ENCODE results near the gene CLASP2.

GRCh38 chr3:33642806-33643205 is 75.2 kb downstream of the CLASP2 start:
- TF ChIP-seq RFX5 (IDR thresholded peaks at IDR 0.05; ENCODE audit: low read depth, low read length) (no peak), CTCF (conservative IDR thresholded peaks at IDR 0.05; ENCODE audit: low read depth, low read length) (no peak), FOS (IDR thresholded peaks at IDR 0.05; ENCODE audit: low read depth, low read length) (no peak), USF2 (IDR thresholded peaks at IDR 0.05; ENCODE audit: low read depth, low read length) (no peak), POLR2A (IDR thresholded peaks at IDR 0.05; ENCODE audit: low read depth, low read length) (no peak), CEBPB (IDR thresholded peaks at IDR 0.05; ENCODE audit: low read depth, low read length) (no peak), CHD1 (IDR thresholded peaks at IDR 0.05; ENCODE audit: low read depth, low read length) (no peak), BHLHE40 (IDR thresholded peaks at IDR 0.05; ENCODE audit: low read depth, low read length) (no peak), NFE2L2 (IDR thresholded peaks at IDR 0.05; ENCODE audit: low read depth, low read length) (no peak), RAD21 (IDR thresholded peaks at IDR 0.05; ENCODE audit: low read length) (no peak), MXI1 (IDR thresholded peaks at IDR 0.05; ENCODE audit: borderline replicate concordance, low read depth, low read length) (no peak), SMC3 (IDR thresholded peaks at IDR 0.05; ENCODE audit: low read depth, low read length) (no peak), ELK1 (IDR thresholded peaks at IDR 0.05; ENCODE audit: borderline replicate concordance, low read depth, low read length) (no peak), MAFK (IDR thresholded peaks at IDR 0.05; ENCODE audit: low read depth, low read length) (no peak)

Measured in IMR-90 (cell line).